Frontal cortex (tissue), 4 donors: ENCODE results near the gene GPR176. TPM values are rescaled to one million over a fixed set of nuclear protein-coding genes. Genes with fewer than 3 reads are reported as not detected.
A peak's percentile ranks its signal among the peaks of the same experiment; 100 is the strongest.

Experiments used
- DNase-seq, 2 donors: peaks; one replicate each; pipeline ENCODE4 v3.0.0; 2012; ENCODE audit warnings: low spot score in 2 of 2
- FAIRE-seq: peaks from 2 replicates; lab custom pipeline; 2012; peaks lifted over from hg19 to GRCh38; lab: Jason Lieb, UNC
- total RNA-seq: library from RNA; depleted of rRNA; stranded (reverse); fragments of >200 nt; gene quantifications from one replicate; pipeline ENCODE4 v1.2.3, GENCODE V29; 2014
- donor health status: control.
- donor health status: control.
- donor health status: control.

GPR176 gene
- total RNA-seq, 1 donor from 2014 or later, result 31.4 TPM

GRCh38 chr15:39936681-39937080 lies 16.6 kb upstream of the GPR176 start:
- no peak for FAIRE-seq
- no peak for DNase-seq

DNA sequence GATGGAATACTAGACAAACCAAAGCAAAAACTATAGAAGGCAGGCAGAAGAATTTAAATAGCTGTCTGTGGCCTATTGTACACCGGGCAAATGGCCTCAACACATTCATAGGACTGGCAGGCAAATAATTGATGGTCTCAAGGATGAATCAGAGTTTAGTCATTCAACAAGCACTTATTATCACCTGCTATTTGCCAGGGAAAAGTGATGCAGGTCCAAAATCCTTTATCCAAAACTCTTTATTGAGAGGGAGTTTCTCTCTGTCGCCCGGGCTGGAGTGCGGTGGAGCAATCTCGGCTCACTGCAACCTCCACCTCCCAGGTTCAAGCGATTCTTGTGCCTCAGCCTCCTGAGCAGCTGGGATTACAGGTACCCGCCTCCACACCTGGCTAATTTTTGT lies 16.1 kb upstream of the GPR176 start:
- DNase-seq, result no peak
- FAIRE-seq, result no peak

DNA sequence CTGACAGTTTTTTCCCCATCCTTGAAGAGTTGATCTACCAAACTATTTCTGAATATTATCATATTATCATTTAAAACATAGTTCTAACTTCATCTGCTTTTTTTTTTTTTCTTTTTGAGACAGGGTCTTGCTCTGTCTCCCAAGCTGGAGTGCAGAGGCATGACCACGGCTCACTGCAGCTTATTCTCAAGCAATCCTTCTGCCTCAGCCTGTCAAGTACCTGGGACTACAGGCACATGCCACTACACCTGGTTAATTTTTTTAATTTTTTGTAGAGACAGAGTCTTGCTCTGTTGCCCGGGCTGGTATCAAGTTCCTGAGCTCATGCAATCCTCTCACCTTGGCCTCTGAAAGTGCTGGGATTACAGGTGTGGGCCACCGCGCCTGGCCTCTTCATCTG lies 15.2 kb upstream of the GPR176 start:
- no peak for FAIRE-seq
- DNase-seq, result no peak

DNA sequence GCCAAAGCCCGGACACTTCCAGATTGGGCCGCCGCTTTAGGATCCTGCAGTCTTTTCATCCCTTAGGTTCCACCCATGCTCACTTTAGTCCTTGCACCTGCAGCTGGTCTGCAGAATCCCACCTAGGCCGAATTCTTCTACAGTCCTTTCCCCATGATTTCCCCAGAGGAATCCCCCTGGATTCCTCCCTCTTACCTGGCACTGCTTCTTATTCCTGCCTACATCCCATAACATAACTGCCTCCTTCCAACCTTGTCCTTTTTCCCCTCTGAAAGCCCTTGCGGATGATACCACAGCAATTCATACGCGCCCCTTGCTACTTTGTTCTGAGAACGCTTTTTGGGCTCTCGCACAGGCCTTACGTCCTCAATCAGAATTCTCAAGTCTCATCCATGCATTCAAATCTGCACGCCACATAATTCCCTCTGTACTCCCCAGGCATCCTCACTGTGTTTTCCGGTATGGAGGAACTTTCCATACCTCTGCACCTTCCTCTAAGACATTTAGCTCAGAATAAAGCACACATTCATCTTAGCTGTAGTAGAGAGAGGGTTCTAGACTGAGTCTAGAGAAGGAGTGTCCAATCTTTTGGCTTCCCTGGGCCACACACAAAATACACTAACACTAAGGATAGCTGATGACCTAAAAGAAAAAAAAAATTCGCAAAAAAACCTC lies 14.5 kb upstream of the GPR176 start:
- FAIRE-seq, result no peak
- DNase-seq, result peak in 1 of 2 donors; percentile 19

DNA sequence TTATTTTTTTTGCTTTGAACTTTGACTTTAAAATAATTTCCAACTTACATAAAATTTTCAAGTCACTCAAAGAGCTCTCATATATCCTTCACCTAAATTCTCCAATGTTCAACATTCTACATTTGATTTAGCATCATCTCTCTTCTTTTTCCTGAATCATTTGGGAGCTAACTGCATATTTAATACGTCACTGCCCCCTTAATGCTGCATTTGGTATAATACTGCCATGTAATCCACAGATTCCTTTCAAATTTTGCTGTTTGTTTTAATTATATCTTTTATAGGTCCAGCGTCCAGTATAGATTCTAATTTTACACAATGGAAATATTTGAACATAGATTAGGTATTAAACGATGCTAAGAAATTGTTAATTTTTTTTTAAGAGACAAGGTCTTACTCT lies 11.5 kb upstream of the GPR176 start:
- DNase-seq (no peak), FAIRE-seq (no peak)

DNA sequence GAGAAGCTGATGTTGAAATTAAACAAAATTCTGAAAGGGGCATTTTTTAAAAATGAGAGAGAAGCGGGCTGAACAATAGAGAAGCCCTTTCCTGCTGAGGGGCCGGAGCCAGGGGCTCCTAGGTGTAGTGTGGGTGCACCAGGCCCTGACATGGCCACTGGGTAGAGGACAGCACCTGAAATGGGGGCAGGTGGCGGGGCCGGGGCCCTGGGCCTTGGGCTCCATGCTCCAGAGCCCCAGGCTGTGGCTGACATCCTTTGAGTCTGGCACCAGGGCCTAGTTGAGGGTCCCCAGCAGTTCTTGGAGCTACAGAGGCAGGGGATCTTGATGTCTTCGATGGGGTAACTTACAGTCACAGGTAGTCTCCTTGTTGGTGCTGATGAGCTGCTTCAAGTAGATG lies 6.5 kb upstream of the GPR176 start:
- DNase-seq (no peak), FAIRE-seq (no peak)

- no peak for DNase-seq
- no peak for FAIRE-seq
These were observed 5.2 kb upstream of the GPR176 start for GRCh38 chr15:39925112-39925842.

GRCh38 chr15:39924437-39924836 lies 4.4 kb upstream of the GPR176 start:
- DNase-seq (no peak), FAIRE-seq (no peak)

DNA sequence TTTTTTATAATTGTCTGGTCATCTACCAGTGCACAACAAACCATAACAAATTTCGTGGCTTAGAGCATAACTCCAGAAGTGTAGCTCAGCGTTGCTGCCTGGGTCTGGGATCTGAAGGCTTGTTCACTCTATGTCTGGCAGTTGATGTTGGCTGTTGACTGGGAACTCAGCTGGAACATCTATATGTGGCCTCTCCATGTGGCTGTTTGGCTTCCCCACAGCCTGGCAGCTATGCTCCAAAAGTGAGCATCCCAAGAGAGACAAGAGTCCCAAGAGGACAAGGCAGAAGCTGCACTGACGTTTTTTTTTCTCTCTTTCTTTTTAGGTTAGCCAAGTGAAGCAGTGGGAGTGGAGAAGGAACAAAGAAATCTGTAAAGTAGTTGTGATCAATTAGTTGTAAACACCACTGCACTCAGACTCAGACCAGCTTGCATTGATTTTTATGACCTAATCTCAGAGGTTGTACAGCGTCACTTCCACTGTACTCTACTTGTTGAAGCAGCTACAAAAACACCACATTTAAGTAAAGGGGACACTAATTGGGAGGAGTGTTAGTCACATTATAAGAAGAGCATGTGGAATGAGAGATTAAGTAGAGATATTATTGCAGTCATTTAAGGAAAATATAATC lies 2.5 kb upstream of the GPR176 start:
- DNase-seq (no peak), FAIRE-seq (no peak)

DNA sequence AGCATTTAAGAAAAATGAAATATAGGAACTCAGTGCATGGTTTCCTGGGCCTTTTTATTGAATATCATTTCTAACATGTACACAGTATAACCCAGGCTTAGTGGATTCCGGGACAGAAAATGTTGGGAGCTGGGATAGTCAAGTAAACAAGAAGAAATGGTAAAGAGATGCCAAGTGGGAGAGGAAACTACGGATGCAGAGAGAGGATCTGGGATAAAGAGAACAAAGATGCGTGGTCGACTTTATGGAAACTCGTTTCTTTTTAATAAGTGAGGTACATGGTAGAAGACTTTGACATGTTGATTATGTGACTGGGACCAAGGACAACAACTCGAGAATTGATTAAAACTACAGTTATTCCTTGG lies 1.2 kb upstream of the GPR176 start:
- FAIRE-seq, result no peak
- peak in 1 of 2 donors; percentile 41 for DNase-seq

GRCh38 chr15:39920510-39921273 lies 626 bp upstream of the GPR176 start:
- no peak for FAIRE-seq

GRCh38 chr15:39919411-39919747 lies 687 bp downstream of the GPR176 start:
- DNase-seq, result peak in 1 of 2 donors; percentile 12
- no peak for FAIRE-seq

More at GRCh38 chr15:39920510-39921273, 626 bp upstream of the GPR176 start:
- peak; percentile 86 to 90 for DNase-seq

GRCh38 chr15:39918688-39919385 lies 1.2 kb downstream of the GPR176 start:
- DNase-seq (no peak), FAIRE-seq (no peak)

- FAIRE-seq, result no peak
These were observed 5.1 kb downstream of the GPR176 start for GRCh38 chr15:39914977-39915376.

GRCh38 chr15:39909007-39909406 lies 11.1 kb downstream of the GPR176 start:
- FAIRE-seq (no peak), DNase-seq (no peak)

More at GRCh38 chr15:39914977-39915376, 5.1 kb downstream of the GPR176 start:
- DNase-seq, result no peak

DNA sequence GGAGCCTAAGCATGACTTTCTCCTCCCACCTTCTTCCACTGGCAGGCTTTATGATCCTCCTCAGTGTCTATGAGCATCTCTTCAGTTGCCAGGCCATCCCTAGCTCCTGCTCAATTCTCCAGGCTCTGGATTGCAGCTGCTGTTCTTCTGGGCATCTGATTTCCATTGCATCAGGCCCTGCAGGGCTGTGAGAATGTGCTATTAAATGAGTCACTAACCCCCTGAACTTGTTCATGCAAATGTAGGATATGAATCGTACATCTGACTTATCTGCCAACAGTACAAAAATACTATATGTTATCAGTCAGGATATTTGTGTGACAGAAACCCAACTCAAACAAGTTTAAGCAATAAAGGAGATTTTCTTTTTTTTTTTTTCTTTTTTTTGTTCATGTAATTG lies 11.9 kb downstream of the GPR176 start:
- FAIRE-seq, result no peak
- DNase-seq, result no peak

- FAIRE-seq, result no peak
- DNase-seq, result no peak
These were observed 12.8 kb downstream of the GPR176 start for GRCh38 chr15:39907216-39907615.

- DNase-seq, result no peak
- no peak for FAIRE-seq
These were observed 16.0 kb downstream of the GPR176 start for GRCh38 chr15:39904115-39904514.

GRCh38 chr15:39898317-39898716 lies 21.7 kb downstream of the GPR176 start:
- FAIRE-seq, result no peak
- DNase-seq, result no peak

GRCh38 chr15:39896846-39897245 lies 23.2 kb downstream of the GPR176 start:
- DNase-seq (no peak), FAIRE-seq (no peak)
